IMR-90 (cell line): ENCODE data around the gene DAG1. TPM values are rescaled to one million over a fixed set of nuclear protein-coding genes. Genes with fewer than 3 reads are reported as not detected.

Source experiments
- ATAC-seq: fragments of 200-7000 bp; cut with Tn5 transposase; 2 replicates; pipeline ENCODE4 v1.9.1; 2020; ENCODE audit warnings: low read depth, mild to moderate bottlenecking, moderate library complexity
- BruUV-seq: library from RNA; stranded (reverse); fragments of 400-500 nt; replicated peaks from 2 replicates; lab custom pipeline; 2021; lab: Mats Ljungman, UMichigan
- CTCF ChIA-PET: fragments of 300-600 bp; formaldehyde crosslinking; extraction: SDS; loops from one replicate; lab custom pipeline; 2021; ENCODE audit warnings: antibody characterized with exemption; lab: Yijun Ruan, JAX
- POLR2A ChIA-PET: fragments of 300-600 bp; sonication (Branson Sonifier 250); formaldehyde crosslinking; loops from one replicate; lab custom pipeline; 2022; ENCODE audit warnings: antibody characterized with exemption; ENCODE audit not compliant: unreplicated experiment; lab: Charles Lee
- DNase-seq: peaks from one replicate; pipeline ENCODE4 v3.0.0; 2013
- H2AFZ ChIP-seq: replicated peaks from 2 replicates; pipeline ENCODE3; 2013; ENCODE audit warnings: low read length, mild to moderate bottlenecking; ENCODE audit not compliant: poor library complexity
- H2AK5ac ChIP-seq: 2 replicates; pipeline ENCODE4 v1.6.1; 2013; ENCODE audit warnings: low read depth, low read length, inconsistent platforms
- H2AK9ac ChIP-seq: replicated peaks from 2 replicates; pipeline ENCODE3; 2013; ENCODE audit warnings: mild to moderate bottlenecking, low read depth, low read length, moderate library complexity; ENCODE audit not compliant: poor library complexity
- H2BK120ac ChIP-seq: 2 replicates; pipeline ENCODE4 v1.6.1; 2013; ENCODE audit warnings: low read depth, low read length, inconsistent platforms
- H2BK15ac ChIP-seq: 3 replicates; pipeline ENCODE4 v1.6.1; 2013; ENCODE audit warnings: low read depth, low read length, inconsistent platforms
- H2BK20ac ChIP-seq: 2 replicates; pipeline ENCODE4 v1.6.1; 2013; ENCODE audit warnings: low read depth, mild to moderate bottlenecking, inconsistent platforms, low read length, moderate library complexity
- H2BK5ac ChIP-seq: 2 replicates; pipeline ENCODE4 v1.6.1; 2013; ENCODE audit warnings: mild to moderate bottlenecking, low read depth, low read length, inconsistent platforms; ENCODE audit not compliant: poor library complexity, severe bottlenecking
- H3K14ac ChIP-seq: replicated peaks from 2 replicates; pipeline ENCODE4 v1.6.1; 2013; ENCODE audit warnings: low read depth, low read length, inconsistent platforms
- H3K18ac ChIP-seq: 2 replicates; pipeline ENCODE4 v1.6.1; 2013; ENCODE audit warnings: low read depth, low read length, control low read depth
- H3K23ac ChIP-seq: 2 replicates; pipeline ENCODE4 v1.6.1; 2013; ENCODE audit warnings: low read depth, low read length, inconsistent platforms
- H3K27ac ChIP-seq: 2 replicates; pipeline ENCODE4 v1.5.1; 2013; ENCODE audit warnings: mild to moderate bottlenecking, control low read depth, low read length; ENCODE audit not compliant: insufficient read depth
- H3K27me3 ChIP-seq: 2 replicates; pipeline ENCODE4 v1.6.1; 2013; ENCODE audit warnings: low read length; ENCODE audit not compliant: control insufficient read depth, insufficient read depth
- H3K36me3 ChIP-seq: 2 replicates; pipeline ENCODE4 v1.6.1; 2013; ENCODE audit warnings: low read length, mixed read lengths; ENCODE audit not compliant: control insufficient read depth, insufficient read depth
- H3K4ac ChIP-seq: 2 replicates; pipeline ENCODE4 v1.6.1; 2013; ENCODE audit warnings: low read depth, low read length, inconsistent platforms
- H3K4me1 ChIP-seq: 2 replicates; pipeline ENCODE4 v1.6.1; 2013; ENCODE audit warnings: low read length, mixed read lengths; ENCODE audit not compliant: control insufficient read depth, insufficient read depth
- H3K4me2 ChIP-seq: 2 replicates; pipeline ENCODE4 v1.6.1; 2013; ENCODE audit warnings: low read depth, mild to moderate bottlenecking, control low read depth, low read length, moderate library complexity
- H3K4me3 ChIP-seq: 2 replicates; pipeline ENCODE4 v1.5.1; 2013; ENCODE audit warnings: low read depth, mild to moderate bottlenecking, control low read depth, low read length, moderate library complexity; ENCODE audit not compliant: insufficient read depth
- H3K56ac ChIP-seq: 2 replicates; pipeline ENCODE4 v1.6.1; 2013; ENCODE audit warnings: low read length, inconsistent platforms; ENCODE audit not compliant: insufficient read depth; ENCODE audit errors: extremely low read depth
- H3K79me1 ChIP-seq, 2 experiments: 2 replicates each; pipeline ENCODE4 v1.6.1; 2013; ENCODE audit warnings: low read length in 2 of 2, inconsistent platforms in 1 of 2, low read depth in 1 of 2
- H3K9ac ChIP-seq: 2 replicates; pipeline ENCODE4 v1.6.1; 2013; ENCODE audit warnings: low read depth, low read length, control low read depth
- H3K9me1 ChIP-seq: 2 replicates; pipeline ENCODE4 v1.6.1; 2013; ENCODE audit warnings: low read length, inconsistent platforms; ENCODE audit not compliant: insufficient read depth
- H3K9me3 ChIP-seq: 2 replicates; pipeline ENCODE4 v1.6.1; 2013; ENCODE audit warnings: low read length; ENCODE audit not compliant: control insufficient read depth, insufficient read depth
- H4K20me1 ChIP-seq: 2 replicates; pipeline ENCODE4 v1.6.1; 2013; ENCODE audit warnings: low read length, inconsistent platforms; ENCODE audit not compliant: insufficient read depth
- H4K5ac ChIP-seq: 2 replicates; pipeline ENCODE4 v1.6.1; 2013; ENCODE audit warnings: mild to moderate bottlenecking, low read depth, low read length, control low read depth
- H4K8ac ChIP-seq, 2 experiments: 2 replicates each; pipeline ENCODE4 v1.6.1; 2013; ENCODE audit warnings: low read depth in 2 of 2, low read length in 2 of 2, control low read depth in 1 of 2, inconsistent platforms in 1 of 2
- H4K91ac ChIP-seq: 2 replicates; pipeline ENCODE4 v1.6.1; 2013; ENCODE audit warnings: low read depth, low read length, inconsistent platforms; ENCODE audit not compliant: insufficient read depth
- FOS ChIP-seq: fragments of 150-350 bp; IDR thresholded peaks from 2 replicates; pipeline ENCODE4 v1.6.1; 2016; ENCODE audit warnings: low read depth, low read length
- MAFK ChIP-seq: IDR thresholded peaks from 2 replicates; pipeline ENCODE4 v1.6.1; 2012; ENCODE audit warnings: low read depth, low read length, improper control_type of control experiment
- MXI1 ChIP-seq: IDR thresholded peaks from 2 replicates; pipeline ENCODE4 v1.6.1; 2012; ENCODE audit warnings: low read depth, mild to moderate bottlenecking, low read length, moderate library complexity, borderline replicate concordance
- NFE2L2 ChIP-seq: fragments of 150-350 bp; IDR thresholded peaks from 2 replicates; pipeline ENCODE4 v1.6.1; 2016; ENCODE audit warnings: low read depth, mild to moderate bottlenecking, low read length
- RAD21 ChIP-seq: IDR thresholded peaks from 2 replicates; pipeline ENCODE4 v1.6.1; 2012; ENCODE audit warnings: low read length, improper control_type of control experiment
- RCOR1 ChIP-seq: IDR thresholded peaks from 2 replicates; pipeline ENCODE4 v1.6.1; 2012; ENCODE audit warnings: mild to moderate bottlenecking, low read length, improper control_type of control experiment; ENCODE audit not compliant: insufficient replicate concordance
- SMC3 ChIP-seq: fragments of 150-350 bp; IDR thresholded peaks from 2 replicates; pipeline ENCODE4 v1.6.1; 2016; ENCODE audit warnings: low read depth, mild to moderate bottlenecking, antibody characterized with exemption, low read length, moderate library complexity
- USF2 ChIP-seq: fragments of 150-350 bp; IDR thresholded peaks from 2 replicates; pipeline ENCODE4 v1.6.1; 2017; ENCODE audit warnings: mild to moderate bottlenecking, antibody characterized with exemption, low read length, low read depth
- WGBS, 2 experiments: methylation state at CpG; one replicate each; pipeline versions ENCODE4 v1.1.5 to v1.1.7; 2013; ENCODE audit warnings: missing lambda C conversion rate in 2 of 2; ENCODE audit not compliant: insufficient read length in 1 of 2; ENCODE audit errors: extremely low coverage in 2 of 2; 5-methylcytosine and 5-hydroxymethylcytosine counted together
- dilution Hi-C: fragments of 300-500 bp; cut with HindIII; formaldehyde crosslinking; loops from one replicate; pipeline ENCODE4 v1.14.3; 2018; ENCODE audit warnings: low sequenced_read_pairs; ENCODE audit not compliant: unreplicated experiment
- in situ Hi-C: fragments of 300-500 bp; cut with MboI; formaldehyde crosslinking; loops from 3 replicates; pipeline ENCODE4 v1.14.3; 2019; ENCODE audit warnings: low sequenced_read_pairs, inconsistent platforms, mixed read lengths
- intact Hi-C: fragments of 100-400 bp; cut with micrococcal nuclease; formaldehyde crosslinking; loops from 2 replicates; pipeline ENCODE4 v1.10.0; 2022
- polyA plus RNA-seq, 3 experiments: library from polyadenylated mRNA; depleted of rRNA; stranded (reverse); fragments of >200 nt; gene quantifications; 2 replicates each; pipeline ENCODE4 v1.2.3, GENCODE V29; 2012; ENCODE audit warnings: low replicate concordance in 1 of 3
- total RNA-seq: library from RNA; depleted of rRNA; stranded (reverse); fragments of >200 nt; gene quantifications from 2 replicates; pipeline ENCODE4 v1.2.3, GENCODE V29; 2012

Gene DAG1
- total and polyA plus RNA-seq, 2 of the 4 experiments (the other 2 are of a cell fraction), result 31.0 to 40.2 TPM

GRCh38 chr3:49422379-49423248 is 47.5 kb upstream of the DAG1 start, which contains the start of gene AMT:
AMT (minus strand) TSS chr3:49422473; CDS start chr3:49422450, 23 bp downstream.
- no peaks in the 10 kb centered on the region for H3K27me3 ChIP-seq
- DNase-seq (peak; percentile 30), ATAC-seq (peak; percentile 46)
- intact Hi-C loops, result no loop called here
- BruUV-seq, result no TSS peak
- peak within 1 kb of the TSS; percentile 83 for H2AK5ac ChIP-seq
- in situ Hi-C loops, result no loop called here
- H3K9ac ChIP-seq, result no peak within 1 kb of the TSS
- H3K27ac ChIP-seq, result peak within 1 kb of the TSS; percentile 2; the same call in 1 of the 2 replicates
- peak within 1 kb of the TSS; percentile 42 for H2BK120ac ChIP-seq
- peaks cover 6 to 42% of the 10 kb centered on the region in 2 experiments; a peak in 3 of 4 replicates for H3K79me1 ChIP-seq
- peaks cover 22% of the 10 kb centered on the region for H3K36me3 ChIP-seq
- peak within 1 kb of the TSS; percentile 63 for H3K4ac ChIP-seq
- peak within 1 kb of the TSS; percentile 42; the same call in 1 of the 2 replicates for H4K5ac ChIP-seq
- H4K20me1 ChIP-seq, result peaks cover 9% of the 10 kb centered on the region
- TF ChIP-seq NFE2L2 (no peak), RCOR1 (no peak), RAD21 (no peak), USF2 (no peak), SMC3 (no peak), MXI1 (no peak), FOS (no peak), MAFK (no peak)
- WGBS, 2 experiments, result 50% methylated on average over 7 of the region's 25 CpGs; no CpG with 5 or more reads in 1 of the 2 experiments
- peak within 1 kb of the TSS; percentile 19 for H2AK9ac ChIP-seq
- H3K4me3 ChIP-seq, result no peak within 1 kb of the TSS
- peak within 1 kb of the TSS; percentile 12; the same call in 1 of the 2 replicates for H3K14ac ChIP-seq
- H2AFZ ChIP-seq, result peak within 1 kb of the TSS; percentile 26
- POLR2A ChIA-PET, result no interaction called here
- peak within 1 kb of the TSS; percentile 17; the same call in 1 of the 3 replicates for H2BK15ac ChIP-seq
- peak within 1 kb of the TSS; percentile 39 for H2BK5ac ChIP-seq
- no peak within 1 kb of the TSS for H4K91ac ChIP-seq
- H3K9me1 ChIP-seq, result peaks cover 39% of the 10 kb centered on the region
- no peaks in the 10 kb centered on the region for H3K9me3 ChIP-seq
- H3K4me2 ChIP-seq, result peak within 1 kb of the TSS; percentile 48
- 0 out of 2 replicates have a peak within 1 kb of the TSS, but pooled peaks have one; percentile 40 for H3K23ac ChIP-seq
- dilution Hi-C loops, result no loop called here
- H4K8ac ChIP-seq, result peak within 1 kb of the TSS in 1 of 2 experiments; percentile 14; a peak in 1 of 4 replicates
- H2BK20ac ChIP-seq, result 0 out of 2 replicates have a peak within 1 kb of the TSS, but pooled peaks have one; percentile 21
- H3K18ac ChIP-seq, result peak within 1 kb of the TSS; percentile 26; the same call in 1 of the 2 replicates
- peaks cover 22% of the 10 kb centered on the region for H3K4me1 ChIP-seq
- CTCF ChIA-PET, result no interaction called here
- no peak within 1 kb of the TSS for H3K56ac ChIP-seq
